Smooth muscle cell of the pulmonary artery (primary cell): Measurements from ENCODE around the gene GOLGA8T. TPM values are rescaled to one million over a fixed set of nuclear protein-coding genes. Genes with fewer than 3 reads are reported as not detected.

Experiments
- total RNA-seq: library from RNA; depleted of rRNA; stranded (reverse); fragments of >200 nt; gene quantifications from 2 replicates; pipeline ENCODE4 v1.2.3, GENCODE V29; 2014

GOLGA8T gene
- 0.13 and 0.17 TPM in 2 replicates for total RNA-seq

GRCh38 chr15:30134751-30135150 is at the start of gene GOLGA8T:
TSS of gene GOLGA8T (plus strand) at chr15:30135051. CDS start at chr15:30135149, 98 bp downstream.

Other genes with a start within 250 kb of the GOLGA8T start
- not detected in 2 replicates for gene GOLGA8J, start 52.1 kb upstream of the GOLGA8T start, total RNA-seq